ENCODE measurements around the gene TMEFF2.

The TMEFF2 gene

DNA sequence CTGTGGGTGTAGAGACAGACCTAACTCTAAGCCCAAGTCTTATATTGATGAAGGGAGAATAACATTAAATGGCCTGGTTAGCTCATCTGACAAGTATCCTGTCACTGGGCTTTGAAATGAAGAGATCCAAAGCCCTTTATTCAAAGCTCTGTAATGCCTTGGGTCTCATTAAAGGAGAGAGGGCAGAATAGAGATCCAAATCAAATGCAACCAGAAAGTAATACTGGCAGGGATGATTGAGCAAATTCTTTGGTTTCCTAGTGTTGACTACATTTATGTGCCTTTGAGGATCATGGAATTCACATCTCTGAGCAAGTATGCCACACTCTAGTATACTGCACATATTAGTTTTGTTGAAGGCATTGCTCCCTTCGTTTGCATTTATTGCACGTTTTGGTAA is 200.0 kb downstream of the TMEFF2 start:
- Histone ChIP-seq H3K27me3 (ENCODE audit: low read length) (no peaks in the 10 kb centered on the region), H3K4me3 (ENCODE audit: insufficient read depth, low read length, poor library complexity, severe bottlenecking) (no peak overlapping the region), H3K27ac (ENCODE audit: low read depth, low read length) (no peak overlapping the region), H3K4me2 (ENCODE audit: low read depth, low read length, poor library complexity, severe bottlenecking) (no peak overlapping the region), H3K79me2 (ENCODE audit: insufficient read depth, low read length) (no peaks in the 10 kb centered on the region), H3K9ac (ENCODE audit: low read length) (no peak overlapping the region), H3K9me2 (replicated peaks; ENCODE audit: insufficient read depth, low read length) (no peaks in the 10 kb centered on the region), H3F3A (ENCODE audit: insufficient read depth) (no peaks in the 10 kb centered on the region), H2AFZ (ENCODE audit: low read depth, low read length, severe bottlenecking) (no peak overlapping the region), H3K36me3 (ENCODE audit: low read length) (no peaks in the 10 kb centered on the region), H4K20me1 (ENCODE audit: low read depth, low read length) (peaks cover 3% of the 10 kb centered on the region; the same call in 1 of the 2 replicates), H3K9me3 (ENCODE audit: insufficient read depth, low read length) (no peaks in the 10 kb centered on the region)
- TF ChIP-seq, protein P1, sequence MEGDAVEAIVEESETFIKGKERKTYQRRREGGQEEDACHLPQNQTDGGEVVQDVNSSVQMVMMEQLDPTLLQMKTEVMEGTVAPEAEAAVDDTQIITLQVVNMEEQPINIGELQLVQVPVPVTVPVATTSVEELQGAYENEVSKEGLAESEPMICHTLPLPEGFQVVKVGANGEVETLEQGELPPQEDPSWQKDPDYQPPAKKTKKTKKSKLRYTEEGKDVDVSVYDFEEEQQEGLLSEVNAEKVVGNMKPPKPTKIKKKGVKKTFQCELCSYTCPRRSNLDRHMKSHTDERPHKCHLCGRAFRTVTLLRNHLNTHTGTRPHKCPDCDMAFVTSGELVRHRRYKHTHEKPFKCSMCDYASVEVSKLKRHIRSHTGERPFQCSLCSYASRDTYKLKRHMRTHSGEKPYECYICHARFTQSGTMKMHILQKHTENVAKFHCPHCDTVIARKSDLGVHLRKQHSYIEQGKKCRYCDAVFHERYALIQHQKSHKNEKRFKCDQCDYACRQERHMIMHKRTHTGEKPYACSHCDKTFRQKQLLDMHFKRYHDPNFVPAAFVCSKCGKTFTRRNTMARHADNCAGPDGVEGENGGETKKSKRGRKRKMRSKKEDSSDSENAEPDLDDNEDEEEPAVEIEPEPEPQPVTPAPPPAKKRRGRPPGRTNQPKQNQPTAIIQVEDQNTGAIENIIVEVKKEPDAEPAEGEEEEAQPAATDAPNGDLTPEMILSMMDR (IDR thresholded peaks at IDR 0.05; ENCODE audit: insufficient read depth, low read length, poor library complexity, severe bottlenecking): no peak
- no peak for TF ChIP-seq EZH2phosphoT487 (conservative IDR thresholded peaks at IDR 0.05; ENCODE audit: low read length)

DNA sequence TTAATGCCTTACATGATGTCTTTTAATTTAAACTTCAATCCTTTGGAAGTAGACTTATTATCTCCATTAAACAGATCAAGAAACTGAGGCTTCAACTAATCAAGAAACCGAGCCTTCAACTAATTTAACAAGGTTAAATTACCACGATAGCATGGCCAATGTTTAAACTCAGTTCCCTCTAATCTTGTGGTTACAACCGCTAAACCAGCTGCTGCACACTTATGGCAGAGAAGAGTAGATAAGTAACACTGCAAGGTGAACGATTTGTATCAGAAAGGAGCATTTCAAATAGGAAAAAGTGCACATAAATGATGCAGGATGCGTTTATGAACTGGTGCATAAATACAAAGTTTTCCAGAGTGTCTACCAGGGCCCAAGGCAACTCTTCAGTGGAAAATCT is 203.3 kb downstream of the TMEFF2 start:
- Histone ChIP-seq H3K36me3 (ENCODE audit: low read length) (no peaks in the 10 kb centered on the region), H2AFZ (ENCODE audit: low read depth, low read length, severe bottlenecking) (no peak overlapping the region), H3K9me2 (replicated peaks; ENCODE audit: insufficient read depth, low read length) (no peaks in the 10 kb centered on the region)

DNA sequence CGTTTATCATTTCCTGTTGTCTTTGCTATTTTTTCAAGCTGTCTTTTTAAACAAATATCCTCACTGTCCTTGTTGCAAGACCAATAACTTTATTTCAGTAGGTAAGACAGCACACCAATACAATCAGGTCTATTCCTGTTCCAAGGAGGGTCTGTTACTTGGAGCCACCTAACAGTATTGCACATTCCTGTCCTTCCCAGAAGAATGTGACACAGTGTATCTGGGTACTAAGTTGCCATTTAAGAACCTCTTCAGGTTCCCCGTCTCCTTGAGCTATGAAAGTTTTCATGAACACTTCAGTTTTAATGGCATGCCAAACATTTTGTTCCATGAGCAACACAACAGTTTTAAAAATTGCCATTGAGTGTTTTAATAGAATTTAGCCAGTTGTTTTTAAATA is 209.0 kb downstream of the TMEFF2 start:
- H3F3A ChIP-seq (ENCODE audit: insufficient read depth): no peaks in the 10 kb centered on the region
- H3K9ac ChIP-seq (ENCODE audit: low read length): no peak overlapping the region
- H3K27me3 ChIP-seq (ENCODE audit: low read length): no peaks in the 10 kb centered on the region
- H3K27ac ChIP-seq (ENCODE audit: low read depth, low read length): no peak overlapping the region
- H3K9me3 ChIP-seq (ENCODE audit: insufficient read depth, low read length): no peaks in the 10 kb centered on the region
- H3K79me2 ChIP-seq (ENCODE audit: insufficient read depth, low read length): no peaks in the 10 kb centered on the region
- H3K9me2 ChIP-seq (replicated peaks; ENCODE audit: insufficient read depth, low read length): no peaks in the 10 kb centered on the region
- H2AFZ ChIP-seq (ENCODE audit: low read depth, low read length, severe bottlenecking): no peak overlapping the region
- TF ChIP-seq, protein P1 (IDR thresholded peaks at IDR 0.05; ENCODE audit: insufficient read depth, low read length, poor library complexity, severe bottlenecking): no peak
- no peak for TF ChIP-seq EZH2phosphoT487 (conservative IDR thresholded peaks at IDR 0.05; ENCODE audit: low read length)
- H3K4me3 ChIP-seq (ENCODE audit: insufficient read depth, low read length, poor library complexity, severe bottlenecking): no peak overlapping the region
- no peaks in the 10 kb centered on the region for H3K36me3 ChIP-seq (ENCODE audit: low read length)
- H3K4me2 ChIP-seq (ENCODE audit: low read depth, low read length, poor library complexity, severe bottlenecking): no peak overlapping the region
- no peaks in the 10 kb centered on the region for H4K20me1 ChIP-seq (ENCODE audit: low read depth, low read length)

More for the DNA sequence above, 203.3 kb downstream of the TMEFF2 start:
- H3K27me3 ChIP-seq (ENCODE audit: low read length): no peaks in the 10 kb centered on the region
- no peak overlapping the region for H3K9ac ChIP-seq (ENCODE audit: low read length)
- H4K20me1 ChIP-seq (ENCODE audit: low read depth, low read length): no peaks in the 10 kb centered on the region
- no peaks in the 10 kb centered on the region for H3F3A ChIP-seq (ENCODE audit: insufficient read depth)
- H3K79me2 ChIP-seq (ENCODE audit: insufficient read depth, low read length): no peaks in the 10 kb centered on the region
- no peak overlapping the region for H3K27ac ChIP-seq (ENCODE audit: low read depth, low read length)
- H3K4me2 ChIP-seq (ENCODE audit: low read depth, low read length, poor library complexity, severe bottlenecking): no peak overlapping the region
- no peaks in the 10 kb centered on the region for H3K9me3 ChIP-seq (ENCODE audit: insufficient read depth, low read length)
- TF ChIP-seq EZH2phosphoT487 (conservative IDR thresholded peaks at IDR 0.05; ENCODE audit: low read length): no peak
- TF ChIP-seq, protein P1 (IDR thresholded peaks at IDR 0.05; ENCODE audit: insufficient read depth, low read length, poor library complexity, severe bottlenecking): no peak
- no peak overlapping the region for H3K4me3 ChIP-seq (ENCODE audit: insufficient read depth, low read length, poor library complexity, severe bottlenecking)

All from SU-DHL-6 (cell line).